Neuronal stem cell (in vitro differentiated cells): ENCODE measurements around the gene THSD4.

Experiments
- DNase-seq: peaks from one replicate; pipeline ENCODE4 v3.0.0-alpha.2; 2013; ENCODE audit warnings: low spot score
- H2AFZ ChIP-seq: one replicate; pipeline ENCODE4 v1.6.1; 2013; ENCODE audit warnings: mild to moderate bottlenecking, low read length, inconsistent platforms
- H2AK5ac ChIP-seq: 2 replicates; pipeline ENCODE4 v1.6.1; 2013; ENCODE audit warnings: low read depth, mild to moderate bottlenecking, inconsistent platforms, low read length, moderate library complexity, mixed read lengths
- H2BK120ac ChIP-seq: 2 replicates; pipeline ENCODE4 v1.6.1; 2013; ENCODE audit warnings: low read depth, mild to moderate bottlenecking, inconsistent platforms, low read length, moderate library complexity, mixed read lengths
- H2BK12ac ChIP-seq: one replicate; pipeline ENCODE4 v1.6.1; 2013; ENCODE audit warnings: low read length, inconsistent platforms
- H2BK15ac ChIP-seq: 2 replicates; pipeline ENCODE4 v1.6.1; 2013; ENCODE audit warnings: mild to moderate bottlenecking, low read length, inconsistent platforms, mixed read lengths
- H2BK5ac ChIP-seq: one replicate; pipeline ENCODE4 v1.6.1; 2013; ENCODE audit warnings: inconsistent platforms, mild to moderate bottlenecking, low read length, moderate library complexity
- H3K14ac ChIP-seq: one replicate; pipeline ENCODE4 v1.6.1; 2013; ENCODE audit warnings: low read length, inconsistent platforms
- H3K18ac ChIP-seq: 2 replicates; pipeline ENCODE4 v1.6.1; 2013; ENCODE audit warnings: low read length, inconsistent platforms
- H3K23ac ChIP-seq: 2 replicates; pipeline ENCODE4 v1.6.1; 2013; ENCODE audit warnings: low read depth, mild to moderate bottlenecking, mixed read lengths, low read length, inconsistent platforms; ENCODE audit not compliant: poor library complexity
- H3K27ac ChIP-seq: replicated peaks from 3 replicates; pipeline ENCODE4 v1.5.1; 2013; ENCODE audit warnings: low read length, inconsistent platforms
- H3K27me3 ChIP-seq, 3 experiments: 2 replicates each; pipeline ENCODE4 v1.6.1; 2013; ENCODE audit warnings: low read length in 3 of 3, mild to moderate bottlenecking in 2 of 3, inconsistent platforms in 1 of 3, low read depth in 1 of 3, mixed read lengths in 1 of 3, moderate library complexity in 1 of 3; ENCODE audit not compliant: control insufficient read depth in 3 of 3, insufficient read depth in 3 of 3
- H3K36me3 ChIP-seq, 2 donors: replicated peaks in 1 of 2; 2 replicates each; pipeline ENCODE4 v1.6.1; 2013; ENCODE audit warnings: low read length in 2 of 2; ENCODE audit not compliant: control insufficient read depth in 2 of 2, insufficient read depth in 2 of 2
- H3K4ac ChIP-seq: 2 replicates; pipeline ENCODE4 v1.6.1; 2013; ENCODE audit warnings: inconsistent platforms, mild to moderate bottlenecking, low read length, moderate library complexity
- H3K4me1 ChIP-seq, 2 donors: 1 replicate in 1 of 2; 2 replicates in 1 of 2; pipeline ENCODE4 v1.6.1; 2013; ENCODE audit warnings: low read length in 2 of 2, low read depth in 1 of 2; ENCODE audit not compliant: control insufficient read depth in 2 of 2, insufficient read depth in 1 of 2
- H3K4me2 ChIP-seq: one replicate; pipeline ENCODE4 v1.6.1; 2013; ENCODE audit warnings: mild to moderate bottlenecking, low read length, inconsistent platforms; ENCODE audit not compliant: insufficient read depth, poor library complexity, severe bottlenecking
- H3K4me3 ChIP-seq, 2 donors: 2 replicates each; pipeline ENCODE4 v1.5.1; 2013; ENCODE audit warnings: low read length in 2 of 2, mild to moderate bottlenecking in 2 of 2, inconsistent platforms in 1 of 2, moderate library complexity in 1 of 2
- H3K79me1 ChIP-seq: one replicate; pipeline ENCODE4 v1.6.1; 2013; ENCODE audit warnings: low read depth, mild to moderate bottlenecking, inconsistent platforms, low read length, moderate library complexity
- H3K9ac ChIP-seq: one replicate; pipeline ENCODE4 v1.6.1; 2013; ENCODE audit warnings: mild to moderate bottlenecking, low read depth, low read length, inconsistent platforms; ENCODE audit not compliant: poor library complexity
- H3K9me3 ChIP-seq, 2 donors: replicated peaks in 1 of 2; 2 replicates each; pipeline versions ENCODE3 to v1.6.1; 2013; ENCODE audit warnings: low read length in 2 of 2, mild to moderate bottlenecking in 2 of 2, inconsistent platforms in 1 of 2, low read depth in 1 of 2, mixed read lengths in 1 of 2, moderate library complexity in 1 of 2; ENCODE audit not compliant: control insufficient read depth in 2 of 2, insufficient read depth in 1 of 2
- H4K8ac ChIP-seq: one replicate; pipeline ENCODE4 v1.6.1; 2013; ENCODE audit warnings: low read depth, mild to moderate bottlenecking, inconsistent platforms, low read length, moderate library complexity
- H4K91ac ChIP-seq: one replicate; pipeline ENCODE4 v1.6.1; 2013; ENCODE audit warnings: low read length, low read depth, mild to moderate bottlenecking, inconsistent platforms; ENCODE audit not compliant: poor library complexity
- WGBS, 2 donors: extraction: QIAGEN DNeasy Blood & Tissue Kit; methylation state at CpG; one replicate each; pipeline ENCODE4 v1.1.7; 2013; ENCODE audit warnings: missing lambda C conversion rate in 2 of 2, mixed read lengths in 1 of 2; ENCODE audit not compliant: insufficient read length in 2 of 2, insufficient replicate concordance in 1 of 2; ENCODE audit errors: extremely low coverage in 2 of 2; 5-methylcytosine and 5-hydroxymethylcytosine counted together

The THSD4 gene

GRCh38 chr15:71809346-71809745 lies 694.1 kb downstream of the THSD4 start:
- H3K79me1 ChIP-seq = no peaks in the 10 kb centered on the region
- H2BK120ac ChIP-seq = no peak overlapping the region
- no peaks in the 10 kb centered on the region for H3K36me3 ChIP-seq
- H3K18ac ChIP-seq = peak overlapping the region; percentile 86
- H2AFZ ChIP-seq = peak overlapping the region; percentile 19
- H4K91ac ChIP-seq = peak overlapping the region; percentile 79
- no peak for DNase-seq
- no peak overlapping the region for H4K8ac ChIP-seq
- no peak overlapping the region for H3K27ac ChIP-seq
- H2BK12ac ChIP-seq = peak overlapping the region; percentile 42
- H3K9me3 ChIP-seq = no peaks in the 10 kb centered on the region
- H2BK5ac ChIP-seq = peak overlapping the region; percentile 33
- H3K4me1 ChIP-seq = peaks cover 16 to 24% of the 10 kb centered on the region in 2 donors
- H3K4me3 ChIP-seq = no peak overlapping the region
- no peak overlapping the region for H3K4me2 ChIP-seq
- no peak overlapping the region for H3K9ac ChIP-seq
- no CpG with 5 or more reads among the region's 8 CpGs for WGBS, 2 donors
- H2AK5ac ChIP-seq = peak overlapping the region; percentile 98
- H3K4ac ChIP-seq = peak overlapping the region; percentile 2
- H3K23ac ChIP-seq = no peak overlapping the region
- H2BK15ac ChIP-seq = peak overlapping the region; percentile 95
- H3K27me3 ChIP-seq = no peaks in the 10 kb centered on the region
- H3K14ac ChIP-seq = no peak overlapping the region

- no peak within 1 kb of the TSS for H3K4me3 ChIP-seq
- H3K27me3 ChIP-seq = no peaks in the 10 kb centered on the region
- H4K91ac ChIP-seq = peak within 1 kb of the TSS; percentile 79
- WGBS, 2 donors = no CpG with 5 or more reads among the region's 16 CpGs
- no peak within 1 kb of the TSS for H4K8ac ChIP-seq
- no peak within 1 kb of the TSS for H3K27ac ChIP-seq
- H3K4ac ChIP-seq = no peak within 1 kb of the TSS
- H2BK15ac ChIP-seq = peak within 1 kb of the TSS; percentile 95
- peak within 1 kb of the TSS; percentile 38 for H3K23ac ChIP-seq
- no peak within 1 kb of the TSS for H2BK120ac ChIP-seq
- peak within 1 kb of the TSS; percentile 33 for H2BK5ac ChIP-seq
- peak within 1 kb of the TSS; percentile 76 for H2BK12ac ChIP-seq
- H3K9ac ChIP-seq = no peak within 1 kb of the TSS
- H3K14ac ChIP-seq = peak within 1 kb of the TSS; percentile 10
- peak within 1 kb of the TSS; percentile 98 for H2AK5ac ChIP-seq
- H2AFZ ChIP-seq = peak within 1 kb of the TSS; percentile 19
- no peaks in the 10 kb centered on the region for H3K79me1 ChIP-seq
- peak within 1 kb of the TSS; percentile 86 for H3K18ac ChIP-seq
- H3K36me3 ChIP-seq = no peaks in the 10 kb centered on the region
- no peak for DNase-seq
- H3K4me2 ChIP-seq = no peak within 1 kb of the TSS
- H3K9me3 ChIP-seq = no peaks in the 10 kb centered on the region
- H3K4me1 ChIP-seq = peaks cover 16 to 24% of the 10 kb centered on the region in 2 donors
Measured at GRCh38 chr15:71810256-71811035, 695.2 kb downstream of the THSD4 start, which contains the start of gene NR2E3. Gene NR2E3, plus strand, starts transcription at chr15:71810554. Its CDS starts 190 bp downstream, at chr15:71810744.

- no peak for DNase-seq
- peak overlapping the region; percentile 54 for H2BK15ac ChIP-seq
- H3K79me1 ChIP-seq = no peaks in the 10 kb centered on the region
- no peak overlapping the region for H3K4ac ChIP-seq
- H4K8ac ChIP-seq = no peak overlapping the region
- H2AFZ ChIP-seq = no peak overlapping the region
- no peak overlapping the region for H3K4me2 ChIP-seq
- no peak overlapping the region for H3K4me3 ChIP-seq
- H3K27me3 ChIP-seq = no peaks in the 10 kb centered on the region
- H3K14ac ChIP-seq = peak overlapping the region; percentile 10
- no peak overlapping the region for H2BK5ac ChIP-seq
- H3K9me3 ChIP-seq = no peaks in the 10 kb centered on the region
- whole genome bisulfite sequencing, 2 donors = no CpG with 5 or more reads among the region's 27 CpGs
- H2BK12ac ChIP-seq = peak overlapping the region; percentile 76
- H2BK120ac ChIP-seq = no peak overlapping the region
- H2AK5ac ChIP-seq = peak overlapping the region; percentile 95
- H3K9ac ChIP-seq = no peak overlapping the region
- peaks cover 16 to 23% of the 10 kb centered on the region in 2 donors for H3K4me1 ChIP-seq
- H4K91ac ChIP-seq = no peak overlapping the region
- peak overlapping the region; percentile 69 for H3K18ac ChIP-seq
- no peaks in the 10 kb centered on the region for H3K36me3 ChIP-seq
- peak overlapping the region; percentile 18 for H3K23ac ChIP-seq
- H3K27ac ChIP-seq = no peak overlapping the region
Measured at GRCh38 chr15:71811036-71811736, 695.9 kb downstream of the THSD4 start.
